BE2C (cell line): ENCODE data around the gene POLR2F.

Source experiments
- DNase-seq: peaks from one replicate; pipeline ENCODE4 v3.0.0-alpha.2; 2020
- H3K27me3 ChIP-seq: fragments of 250-450 bp; sonication (Bioruptor Pico); 2 replicates; pipeline ENCODE4 v1.5.1; 2020; ENCODE audit warnings: mild to moderate bottlenecking
- H3K36me3 ChIP-seq: fragments of 250-450 bp; sonication (Bioruptor Pico); 2 replicates; pipeline ENCODE4 v1.5.1; 2020; ENCODE audit warnings: mild to moderate bottlenecking
- H3K4me1 ChIP-seq: fragments of 250-450 bp; sonication (Bioruptor Pico); 2 replicates; pipeline ENCODE4 v1.5.1; 2020
- H3K4me3 ChIP-seq: 2 replicates; pipeline ENCODE4 v1.5.1; 2011; ENCODE audit warnings: low read depth, low read length
- H3K9me3 ChIP-seq: fragments of 250-450 bp; sonication (Bioruptor Pico); 2 replicates; pipeline ENCODE4 v1.5.1; 2020
- CTCF ChIP-seq: IDR thresholded peaks from 2 replicates; pipeline ENCODE4 v1.5.1; 2012; ENCODE audit warnings: mild to moderate bottlenecking, low read depth, low read length

The POLR2F gene

GRCh38 chr22:37909766-37910165, 43.7 kb upstream of the POLR2F start:
- no peak for TF ChIP-seq CTCF

GRCh38 chr22:37910890-37911672, 42.4 kb upstream of the POLR2F start:
- H3K27me3 ChIP-seq, result no peaks in the 10 kb centered on the region
- H3K36me3 ChIP-seq, result no peaks in the 10 kb centered on the region; the same call in 1 of the 2 replicates
- no peaks in the 10 kb centered on the region for H3K9me3 ChIP-seq
- TF ChIP-seq CTCF, result no peak
- no peak for DNase-seq
- H3K4me1 ChIP-seq, result no peaks in the 10 kb centered on the region
- H3K4me3 ChIP-seq, result no peak overlapping the region

More at GRCh38 chr22:37909766-37910165, 43.7 kb upstream of the POLR2F start:
- no peaks in the 10 kb centered on the region for H3K9me3 ChIP-seq
- DNase-seq, result no peak
- H3K4me1 ChIP-seq, result peaks cover 5% of the 10 kb centered on the region
- H3K4me3 ChIP-seq, result no peak overlapping the region
- no peaks in the 10 kb centered on the region for H3K36me3 ChIP-seq
- no peaks in the 10 kb centered on the region for H3K27me3 ChIP-seq

GRCh38 chr22:37911697-37912096, 41.8 kb upstream of the POLR2F start:
- no peaks in the 10 kb centered on the region; the same call in 1 of the 2 replicates for H3K36me3 ChIP-seq
- no peak for DNase-seq
- TF ChIP-seq CTCF, result no peak
- no peaks in the 10 kb centered on the region for H3K4me1 ChIP-seq
- no peaks in the 10 kb centered on the region for H3K27me3 ChIP-seq
- no peaks in the 10 kb centered on the region for H3K9me3 ChIP-seq
- no peak overlapping the region for H3K4me3 ChIP-seq

GRCh38 chr22:37912171-37912570, 41.3 kb upstream of the POLR2F start:
- no peak for TF ChIP-seq CTCF
- H3K4me1 ChIP-seq, result no peaks in the 10 kb centered on the region
- H3K27me3 ChIP-seq, result no peaks in the 10 kb centered on the region
- no peak for DNase-seq
- H3K36me3 ChIP-seq, result no peaks in the 10 kb centered on the region; the same call in 1 of the 2 replicates
- no peaks in the 10 kb centered on the region for H3K9me3 ChIP-seq
- no peak overlapping the region for H3K4me3 ChIP-seq

- Histone ChIP-seq H3K4me1 (no peaks in the 10 kb centered on the region), H3K9me3 (no peaks in the 10 kb centered on the region), H3K27me3 (no peaks in the 10 kb centered on the region), H3K4me3 (no peak overlapping the region), H3K36me3 (no peaks in the 10 kb centered on the region; the same call in 1 of the 2 replicates)
- TF ChIP-seq CTCF, result no peak
- no peak for DNase-seq
Measured at GRCh38 chr22:37913233-37913721, 40.2 kb upstream of the POLR2F start.

- Histone ChIP-seq H3K27me3 (no peaks in the 10 kb centered on the region), H3K36me3 (peaks cover 3% of the 10 kb centered on the region; the same call in 1 of the 2 replicates), H3K4me1 (no peaks in the 10 kb centered on the region), H3K4me3 (no peak overlapping the region), H3K9me3 (no peaks in the 10 kb centered on the region)
- no peak for TF ChIP-seq CTCF
- DNase-seq, result no peak
Measured at GRCh38 chr22:37916311-37916710, 37.2 kb upstream of the POLR2F start.
